Measurements from ENCODE around the gene ZNF385D. TPM values are rescaled to one million over a fixed set of nuclear protein-coding genes. Genes with fewer than 3 reads are reported as not detected.

Gene ZNF385D
- total RNA-seq, 4 donors from 2014 or later: 0.49 to 2.2 (median 1.5) TPM

DNA sequence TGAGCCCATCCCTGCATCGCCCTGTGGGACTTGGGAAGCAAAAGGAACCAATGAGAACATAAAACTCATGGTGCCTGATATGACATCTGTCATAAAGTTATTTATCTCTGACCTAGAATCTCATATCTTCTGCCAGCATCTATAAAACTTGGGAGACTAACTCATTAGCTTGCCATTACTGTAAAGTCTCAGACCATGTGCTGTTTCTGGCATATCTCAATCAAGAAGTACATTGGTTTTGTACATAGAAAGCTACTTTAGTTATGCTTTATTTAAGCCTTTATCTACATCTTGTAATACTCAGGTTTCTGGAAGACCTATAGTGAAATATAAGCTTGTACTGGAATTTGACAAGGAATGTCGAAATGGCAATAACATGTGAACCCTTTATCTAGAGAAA, 112.5 kb downstream of the ZNF385D start:
- Histone ChIP-seq H3K9me3 (peaks cover 4% of the 10 kb centered on the region), H3K27me3 (no peaks in the 10 kb centered on the region), H3K4me1 (no peaks in the 10 kb centered on the region), H3K27ac (no peak overlapping the region), H3K4me3 (replicated peaks in 1 of 3) (no peak overlapping the region), H3K36me3 (no peaks in the 10 kb centered on the region)
- WGBS, 2 donors: 90% methylated on average over 2 of the region's 2 CpGs
- DNase-seq: no peak
- intact Hi-C loops (cut with DNase I): no loop called here
- TF ChIP-seq, protein P1, sequence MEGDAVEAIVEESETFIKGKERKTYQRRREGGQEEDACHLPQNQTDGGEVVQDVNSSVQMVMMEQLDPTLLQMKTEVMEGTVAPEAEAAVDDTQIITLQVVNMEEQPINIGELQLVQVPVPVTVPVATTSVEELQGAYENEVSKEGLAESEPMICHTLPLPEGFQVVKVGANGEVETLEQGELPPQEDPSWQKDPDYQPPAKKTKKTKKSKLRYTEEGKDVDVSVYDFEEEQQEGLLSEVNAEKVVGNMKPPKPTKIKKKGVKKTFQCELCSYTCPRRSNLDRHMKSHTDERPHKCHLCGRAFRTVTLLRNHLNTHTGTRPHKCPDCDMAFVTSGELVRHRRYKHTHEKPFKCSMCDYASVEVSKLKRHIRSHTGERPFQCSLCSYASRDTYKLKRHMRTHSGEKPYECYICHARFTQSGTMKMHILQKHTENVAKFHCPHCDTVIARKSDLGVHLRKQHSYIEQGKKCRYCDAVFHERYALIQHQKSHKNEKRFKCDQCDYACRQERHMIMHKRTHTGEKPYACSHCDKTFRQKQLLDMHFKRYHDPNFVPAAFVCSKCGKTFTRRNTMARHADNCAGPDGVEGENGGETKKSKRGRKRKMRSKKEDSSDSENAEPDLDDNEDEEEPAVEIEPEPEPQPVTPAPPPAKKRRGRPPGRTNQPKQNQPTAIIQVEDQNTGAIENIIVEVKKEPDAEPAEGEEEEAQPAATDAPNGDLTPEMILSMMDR (IDR thresholded peaks at IDR 0.05): no peak
- TF ChIP-seq POLR2A (IDR thresholded peaks at IDR 0.05): no peak

DNA sequence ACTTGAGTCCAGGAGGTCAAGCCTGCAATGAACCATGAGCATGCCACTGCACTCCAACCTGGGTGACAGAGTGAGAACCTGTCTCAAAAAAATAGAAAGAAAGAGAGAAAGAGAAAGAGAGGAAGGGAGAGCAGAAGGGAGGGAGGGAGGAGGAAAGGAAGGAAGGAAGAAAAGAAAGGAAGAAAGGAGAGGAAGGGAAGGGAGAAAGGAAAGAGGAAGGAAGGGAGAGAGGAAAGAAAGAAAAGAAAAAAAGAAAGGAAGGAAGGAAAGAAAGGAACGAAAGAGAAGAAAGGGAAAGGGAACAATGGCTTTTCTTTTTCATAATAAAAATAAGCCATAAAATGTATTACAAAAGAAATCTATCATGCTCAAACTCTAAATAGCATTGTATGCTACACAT, 116.9 kb downstream of the ZNF385D start:
- intact Hi-C loops (cut with DNase I): no loop called here
- no peaks in the 10 kb centered on the region for H3K9me3 ChIP-seq
- 82 to 87% methylated on average over 1 of the region's 1 CpG for whole genome bisulfite sequencing, 2 donors
- no peak overlapping the region for H3K27ac ChIP-seq
- no peaks in the 10 kb centered on the region for H3K36me3 ChIP-seq
- no peak overlapping the region for H3K4me3 ChIP-seq (replicated peaks in 1 of 3)
- no peaks in the 10 kb centered on the region for H3K4me1 ChIP-seq
- no peak for DNase-seq
- no peaks in the 10 kb centered on the region for H3K27me3 ChIP-seq
- TF ChIP-seq POLR2A (IDR thresholded peaks at IDR 0.05): no peak
- TF ChIP-seq, protein P1 (IDR thresholded peaks at IDR 0.05): no peak

DNA sequence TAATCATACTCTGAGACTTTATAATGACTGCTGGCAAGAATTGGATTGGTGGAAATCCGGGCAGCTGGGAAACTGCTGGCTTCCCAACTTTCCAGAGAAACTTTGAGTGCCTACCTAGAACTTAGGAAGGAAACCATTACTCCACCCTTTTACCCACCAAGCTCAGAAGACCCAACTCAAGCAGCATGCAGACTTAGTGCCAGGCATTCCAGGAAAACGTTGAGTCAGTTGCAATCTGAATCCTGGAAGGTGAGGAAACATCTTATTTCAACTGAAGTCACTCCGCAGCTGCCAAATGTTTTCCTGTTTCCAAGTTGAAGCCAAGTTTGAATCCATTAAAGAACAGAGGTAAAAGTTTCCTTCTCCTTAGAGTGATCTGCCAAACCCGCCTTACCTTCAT, 126.5 kb downstream of the ZNF385D start:
- Histone ChIP-seq H3K27ac (no peak overlapping the region), H3K4me1 (no peaks in the 10 kb centered on the region), H3K4me3 (replicated peaks in 1 of 3) (no peak overlapping the region), H3K27me3 (no peaks in the 10 kb centered on the region), H3K9me3 (no peaks in the 10 kb centered on the region), H3K36me3 (no peaks in the 10 kb centered on the region)
- TF ChIP-seq POLR2A (IDR thresholded peaks at IDR 0.05): no peak
- TF ChIP-seq, protein P1 (IDR thresholded peaks at IDR 0.05): no peak
- 66 to 69% methylated on average over 4 of the region's 4 CpGs for WGBS, 2 donors
- no peak for DNase-seq
- intact Hi-C loops (cut with DNase I): no loop called here

DNA sequence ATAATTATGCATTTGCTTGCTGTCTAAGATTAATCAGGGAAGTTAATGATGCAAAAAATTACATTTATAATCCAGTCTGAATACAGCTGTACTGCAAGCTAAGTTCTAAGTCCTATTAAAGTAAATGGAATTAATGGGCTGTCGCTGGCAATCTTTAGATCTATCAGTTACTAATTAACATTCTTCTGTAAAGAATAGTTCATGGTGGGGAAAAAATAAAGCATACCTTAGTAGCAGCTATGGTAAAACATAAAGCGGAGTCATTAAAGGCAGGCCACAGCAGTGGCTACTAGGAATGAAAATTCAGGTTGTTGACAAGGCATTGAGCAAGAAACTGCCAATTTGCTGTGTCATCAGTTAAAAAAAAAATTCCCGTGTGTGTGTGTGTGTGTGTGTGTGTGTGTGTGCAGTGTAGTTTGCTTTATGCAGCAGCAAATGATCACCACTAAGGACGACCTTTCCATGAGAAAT, 129.8 kb downstream of the ZNF385D start:
- intact Hi-C loops (cut with DNase I): no loop called here
- no peak overlapping the region for H3K4me3 ChIP-seq (replicated peaks in 1 of 3)
- no peaks in the 10 kb centered on the region for H3K4me1 ChIP-seq
- H3K9me3 ChIP-seq: no peaks in the 10 kb centered on the region
- TF ChIP-seq, protein P1 (IDR thresholded peaks at IDR 0.05): no peak
- TF ChIP-seq POLR2A (IDR thresholded peaks at IDR 0.05): no peak
- WGBS, 2 donors: 71 to 73% methylated on average over 4 of the region's 4 CpGs
- H3K36me3 ChIP-seq: no peaks in the 10 kb centered on the region
- no peak overlapping the region for H3K27ac ChIP-seq
- no peak for DNase-seq
- no peaks in the 10 kb centered on the region for H3K27me3 ChIP-seq

DNA sequence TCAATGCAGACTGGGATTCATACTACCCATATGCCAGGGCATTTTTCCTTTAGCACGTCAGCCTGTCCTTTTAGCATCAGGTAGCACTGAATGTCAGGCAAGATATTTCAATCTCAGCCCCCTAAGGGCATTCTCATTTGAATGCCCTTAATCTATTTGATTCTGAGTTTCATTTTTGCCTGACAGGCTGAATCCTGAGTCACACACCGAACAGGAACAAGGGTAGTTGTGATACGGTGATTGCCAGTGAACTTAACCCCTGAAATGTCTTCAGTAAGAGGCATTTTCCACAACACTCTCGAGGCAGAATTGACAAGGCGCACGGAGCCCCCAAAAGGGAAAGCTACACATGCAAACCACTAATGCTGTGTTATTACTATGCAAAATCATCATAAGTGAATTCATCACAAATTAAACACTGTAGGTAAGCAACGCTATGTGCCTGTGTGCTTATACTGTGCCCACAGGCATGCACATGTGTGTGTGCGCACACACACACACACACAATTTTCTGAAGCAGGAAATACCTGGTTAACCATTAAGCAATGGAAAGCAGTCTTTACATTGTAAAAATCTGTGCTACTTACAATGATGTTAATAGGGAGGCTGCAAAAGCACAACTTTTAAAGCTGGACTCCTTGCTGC, 130.4 kb downstream of the ZNF385D start:
- no peaks in the 10 kb centered on the region for H3K27me3 ChIP-seq
- H3K4me1 ChIP-seq: no peaks in the 10 kb centered on the region
- no peak for DNase-seq
- 79 to 84% methylated on average over 8 of the region's 8 CpGs for WGBS, 2 donors
- no peaks in the 10 kb centered on the region for H3K9me3 ChIP-seq
- H3K27ac ChIP-seq: no peak overlapping the region
- no peaks in the 10 kb centered on the region for H3K36me3 ChIP-seq
- TF ChIP-seq, protein P1 (IDR thresholded peaks at IDR 0.05): no peak
- TF ChIP-seq POLR2A (IDR thresholded peaks at IDR 0.05): no peak
- intact Hi-C loops (cut with DNase I): no loop called here
- H3K4me3 ChIP-seq (replicated peaks in 1 of 3): no peak overlapping the region

Measured in thyroid gland (tissue), 4 donors.